Adrenal gland (tissue), 12 donors: ENCODE results near the gene DLG2. TPM values are rescaled to one million over a fixed set of nuclear protein-coding genes. Genes with fewer than 3 reads are reported as not detected.

Source experiments
- DNase-seq, 7 donors: peaks; one replicate each; pipeline ENCODE4 v3.0.0-alpha.2; 2019 to 2020
- H3K27ac ChIP-seq, 5 donors: fragments of 200-600 bp; sonication (generic) in 4 of 5; 1 replicate in 3 of 5; 2 replicates in 2 of 5; pipeline versions ENCODE4 v1.5.1 to v1.8.0; 2016 to 2020; ENCODE audit warnings: mild to moderate bottlenecking in 1 of 5
- H3K27me3 ChIP-seq: fragments of 200-600 bp; 2 replicates; pipeline ENCODE4 v1.8.0; 2021
- H3K36me3 ChIP-seq, 2 donors: fragments of 200-600 bp; replicated peaks in 1 of 2; 1 replicate in 1 of 2; 2 replicates in 1 of 2; pipeline versions ENCODE4 v1.5.1 to v1.8.0; 2018 to 2022
- H3K4me1 ChIP-seq, 2 donors: fragments of 200-600 bp; replicated peaks in 1 of 2; 1 replicate in 1 of 2; 2 replicates in 1 of 2; pipeline versions ENCODE4 v1.5.1 to v1.8.0; 2018 to 2021
- H3K4me3 ChIP-seq, 4 donors: fragments of 200-600 bp; sonication (generic) in 3 of 4; one replicate each; pipeline ENCODE4 v1.5.1; 2016 to 2018
- H3K9me3 ChIP-seq, 3 donors: fragments of 200-600 bp; sonication (generic) in 1 of 3; replicated peaks in 1 of 3; 1 replicate in 2 of 3; 2 replicates in 1 of 3; pipeline versions ENCODE4 v1.5.1 to v1.8.0; 2016 to 2021
- CTCF ChIP-seq, 6 experiments: fragments of 450-650 bp in 4 of 6; fragments of 200-600 bp in 2 of 6; sonication (generic) in 1 of 6; IDR thresholded peaks; 1 replicate in 5 of 6; 2 replicates in 1 of 6; pipeline versions ENCODE4 v1.5.1 to v1.8.0; 2016 to 2021; ENCODE audit warnings: antibody characterized with exemption in 6 of 6, mild to moderate bottlenecking in 2 of 6, moderate library complexity in 1 of 6
- POLR2A ChIP-seq, 2 donors: fragments of 450-650 bp; IDR thresholded peaks; one replicate each; pipeline ENCODE4 v1.6.1; 2017; ENCODE audit warnings: antibody characterized with exemption in 2 of 2, mild to moderate bottlenecking in 2 of 2, moderate library complexity in 1 of 2
- WGBS, 4 donors: extraction: QIAGEN DNeasy Blood & Tissue Kit in 2 of 4; methylation state at CpG; one replicate each; pipeline versions ENCODE4 v1.1.5 to v1.1.7; 2013 to 2017; 5-methylcytosine and 5-hydroxymethylcytosine counted together
- intact Hi-C, 2 donors: fragments of 100-400 bp; cut with DNase I; formaldehyde crosslinking; loops; one replicate each; pipeline versions ENCODE4 v1.14.1 to v1.15.0; 2022 to 2023
- polyA plus RNA-seq, 3 donors: library from polyadenylated mRNA; stranded (reverse); fragments of 200-250 nt in 2 of 3; fragments of 350-450 nt in 1 of 3; fragmentation: Illumina TruSeq in 1 of 3; extraction: RNeasy Lipid Tissue Mini Kit (QIAGEN cat#74804) in 1 of 3; gene quantifications; one replicate each; pipeline ENCODE4 v1.2.3, GENCODE V29; 2013 to 2014
- total RNA-seq, 9 donors: library from RNA; depleted of rRNA in 4 of 9; stranded (reverse); fragments of >200 nt in 4 of 9; fragments of 120-200 nt in 1 of 9; fragmentation: NEBNext Ultra II Directional in 1 of 9; extraction: Animal tissue kit (Norgen Biotek cat#: 25700) in 1 of 9; gene quantifications; one replicate each; pipeline versions ENCODE4 v1.1.0 to v1.2.4, GENCODE V29; 2013 to 2023
- donor health status: healthy with polysubstance abuse.
- donor health status: Bipolar disorder and iron deficiency.
- donor health status: DM: yes; HTN: yes; CAD: no.
- donor health status: DM: no; HTN: no; CAD: no.
- donor health status: DM: no; HTN: no; CAD: no.
- donor health status: DM: yes; HTN: yes; CAD: no.

The DLG2 gene
- total and polyA plus RNA-seq, 12 donors = 8.3 to 101 (median 37.5) TPM

DNA sequence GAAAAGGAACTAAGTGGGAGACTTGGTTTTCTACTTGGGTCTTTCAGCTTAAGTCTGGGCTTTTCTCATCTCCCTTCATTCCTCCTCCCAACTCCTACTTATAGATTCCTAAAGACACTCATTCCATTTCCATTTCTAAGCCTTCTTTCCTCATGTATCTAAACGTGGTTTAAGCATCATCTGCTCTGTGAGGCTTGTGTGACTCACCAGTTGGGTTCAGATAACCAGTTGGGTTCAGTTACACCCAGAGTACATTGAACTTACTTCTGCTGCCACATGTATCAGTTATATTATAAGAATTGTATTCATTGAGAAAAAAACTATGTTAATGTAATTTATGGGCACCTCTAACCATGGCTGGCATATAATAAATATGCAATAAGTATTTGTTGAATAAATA lies 1509.8 kb downstream of the DLG2 start:
- no peaks in the 10 kb centered on the region for H3K36me3 ChIP-seq
- H3K27me3 ChIP-seq = no peaks in the 10 kb centered on the region
- peak in 1 of 7 donors; percentile 4 for DNase-seq
- H3K4me1 ChIP-seq = no peaks in the 10 kb centered on the region
- H3K4me3 ChIP-seq = no peak overlapping the region
- intact Hi-C loops = no loop called here
- TF ChIP-seq CTCF (IDR thresholded peaks at IDR 0.05) (no peak), POLR2A (IDR thresholded peaks at IDR 0.05) (no peak)
- H3K27ac ChIP-seq = no peak overlapping the region
- H3K9me3 ChIP-seq = no peaks in the 10 kb centered on the region
- 17 to 30% (median 21%) methylated on average over 1 of the region's 1 CpG for WGBS, 4 donors

DNA sequence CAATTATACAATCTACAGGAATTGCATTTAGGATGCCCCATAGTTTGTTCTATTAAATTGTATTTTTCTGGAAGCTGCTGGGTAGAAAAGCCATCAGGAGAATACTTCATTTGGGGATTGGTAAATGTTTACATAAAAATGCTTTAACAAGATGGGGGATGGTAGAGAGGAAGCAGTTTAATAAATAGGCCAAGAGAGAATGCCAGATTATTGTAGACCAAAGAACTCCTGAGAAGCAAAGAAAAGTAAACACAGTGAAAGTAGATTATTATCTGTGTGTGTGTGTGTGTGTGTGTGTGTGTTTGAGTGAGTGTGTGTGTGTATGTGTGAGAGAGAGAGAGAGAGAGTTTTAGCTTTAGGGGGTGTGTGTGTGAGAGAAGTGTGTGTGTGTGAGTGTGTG lies 1520.6 kb downstream of the DLG2 start:
- TF ChIP-seq CTCF (IDR thresholded peaks at IDR 0.05) = no peak
- no peak for TF ChIP-seq POLR2A (IDR thresholded peaks at IDR 0.05)
- Histone ChIP-seq H3K36me3 (no peaks in the 10 kb centered on the region), H3K9me3 (no peaks in the 10 kb centered on the region), H3K27ac (no peak overlapping the region), H3K4me1 (peaks cover 15% of the 10 kb centered on the region in 2 donors), H3K27me3 (no peaks in the 10 kb centered on the region), H3K4me3 (no peak overlapping the region)
- no peak for DNase-seq
- intact Hi-C loops = no loop called here

- no peak for DNase-seq
- TF ChIP-seq POLR2A (IDR thresholded peaks at IDR 0.05) = no peak
- TF ChIP-seq CTCF (IDR thresholded peaks at IDR 0.05) = no peak
- no peaks in the 10 kb centered on the region for H3K36me3 ChIP-seq
- intact Hi-C loops = no loop called here
- H3K4me3 ChIP-seq = no peak overlapping the region
- peaks cover 15 to 21% of the 10 kb centered on the region in 2 donors for H3K4me1 ChIP-seq
- WGBS, 4 donors = 87 to 94% (median 91%) methylated on average over 3 of the region's 3 CpGs
- H3K9me3 ChIP-seq = no peaks in the 10 kb centered on the region
- H3K27ac ChIP-seq = no peak overlapping the region
- no peaks in the 10 kb centered on the region for H3K27me3 ChIP-seq
Observed at GRCh38 chr11:84105148-84105547, 1522.0 kb downstream of the DLG2 start.

GRCh38 chr11:84103096-84103495 lies 1524.0 kb downstream of the DLG2 start:
- DNase-seq = peak in 5 of 7 donors; percentile 32 to 61 (median 43)
- Histone ChIP-seq H3K27me3 (no peaks in the 10 kb centered on the region), H3K4me3 (no peak overlapping the region), H3K27ac (peak overlapping the region in 2 of 5 donors; percentile 20 to 43), H3K4me1 (peaks cover 25 to 32% of the 10 kb centered on the region in 2 donors), H3K36me3 (no peaks in the 10 kb centered on the region), H3K9me3 (no peaks in the 10 kb centered on the region)
- intact Hi-C loops = no loop called here
- TF ChIP-seq POLR2A (IDR thresholded peaks at IDR 0.05) = no peak
- no peak for TF ChIP-seq CTCF (IDR thresholded peaks at IDR 0.05)
- 73 to 88% (median 83%) methylated on average over 1 of the region's 1 CpG; no CpG with 5 or more reads in 1 of the 4 donors for WGBS, 4 donors
